UCSD-AML1 (cell line): Measurements from ENCODE around the gene WNK3.

ENCODE experiments used
- DNase-seq: peaks from one replicate; lab custom pipeline; 2025; ENCODE audit not compliant: unreplicated experiment; lab: John Stamatoyannopoulos, UW

Gene WNK3

DNA sequence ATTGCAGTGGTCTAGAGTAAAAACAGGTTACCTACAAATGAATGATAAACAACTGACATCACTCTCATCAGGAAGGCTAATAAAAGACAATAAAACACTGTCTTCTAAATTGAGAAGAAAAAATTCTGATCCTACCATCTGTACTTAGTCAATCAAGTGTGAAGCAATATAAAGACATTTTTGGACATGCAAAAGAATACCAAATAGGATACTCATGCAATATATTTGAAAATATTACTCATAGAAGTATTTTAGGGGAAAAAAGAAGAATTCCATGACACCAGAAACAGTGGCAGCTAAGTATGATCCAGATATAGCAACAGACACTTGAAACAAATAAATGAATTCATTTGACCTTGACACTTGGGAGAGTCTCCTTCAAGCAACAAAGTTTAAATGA is 111.0 kb downstream of the WNK3 start:
- no peak for DNase-seq

DNA sequence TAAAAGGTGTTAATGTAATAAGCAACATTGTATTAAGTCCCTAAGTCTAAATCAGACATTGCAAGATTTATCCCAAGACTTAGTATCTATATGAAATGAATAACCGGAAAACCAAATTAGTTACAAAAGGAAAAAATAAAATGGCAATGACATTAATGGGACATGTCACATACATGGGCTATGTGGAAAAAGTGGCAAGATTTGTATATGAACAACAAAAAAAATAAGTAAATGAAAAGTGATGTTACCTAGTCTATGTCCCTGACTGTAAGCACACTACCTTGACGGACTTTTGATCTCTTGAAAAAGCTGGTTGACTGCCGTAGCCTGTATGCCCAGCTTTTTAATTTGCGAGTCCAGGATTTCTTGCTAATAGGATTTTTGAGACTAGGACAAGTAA is 119.3 kb downstream of the WNK3 start:
- no peak for DNase-seq

DNA sequence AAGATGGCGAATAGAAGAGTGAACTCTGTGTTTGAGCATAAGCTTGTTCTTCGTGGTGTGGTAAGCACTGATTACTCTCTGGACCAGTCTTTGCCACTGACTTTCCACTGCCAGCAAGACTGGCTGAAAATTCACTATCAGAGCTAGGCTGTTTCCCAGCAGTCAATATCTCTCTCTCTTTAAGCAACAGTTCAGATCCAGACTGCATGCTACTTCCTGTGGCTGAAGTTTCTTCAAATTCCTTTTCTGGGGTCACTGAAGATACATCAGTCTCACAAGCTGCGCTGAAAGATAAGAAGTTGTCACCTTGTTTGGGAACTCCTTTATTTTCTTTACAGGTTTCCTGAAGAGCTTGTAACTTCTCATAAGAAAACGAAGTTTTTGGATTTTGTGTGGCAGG is 120.8 kb downstream of the WNK3 start:
- no peak for DNase-seq

DNA sequence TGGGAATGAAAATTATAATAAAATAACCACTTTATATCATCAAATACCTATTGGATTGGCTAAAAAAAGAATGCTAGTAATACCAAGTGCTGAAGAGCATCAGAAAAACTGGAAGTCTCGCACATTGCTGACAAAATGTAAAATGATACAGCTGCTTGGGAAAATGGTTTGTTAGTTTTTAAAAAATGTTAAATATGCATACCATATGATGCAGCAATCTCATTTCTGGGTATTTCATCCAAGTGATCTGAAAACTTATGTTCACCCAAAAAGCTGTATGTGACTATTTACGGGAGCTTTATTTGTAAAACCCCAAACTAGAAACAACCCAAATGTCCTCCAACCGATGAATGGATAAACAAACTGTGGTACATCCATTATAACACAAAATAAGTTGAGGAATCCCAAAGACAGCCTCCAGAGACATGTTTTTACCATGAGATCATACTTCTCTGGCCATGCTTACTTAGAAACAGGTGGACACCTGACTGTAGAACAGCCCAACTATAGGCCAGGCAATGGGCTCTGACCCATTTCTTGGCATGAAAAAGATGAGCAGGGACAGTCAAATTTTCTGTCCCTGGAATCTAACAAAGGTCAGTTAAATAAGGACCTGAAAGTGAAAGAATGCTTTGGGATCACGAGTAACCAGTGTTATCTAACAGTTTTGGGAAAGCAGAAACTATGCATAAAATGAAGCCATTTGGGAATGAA is 127.3 kb downstream of the WNK3 start:
- DNase-seq, result no peak

DNA sequence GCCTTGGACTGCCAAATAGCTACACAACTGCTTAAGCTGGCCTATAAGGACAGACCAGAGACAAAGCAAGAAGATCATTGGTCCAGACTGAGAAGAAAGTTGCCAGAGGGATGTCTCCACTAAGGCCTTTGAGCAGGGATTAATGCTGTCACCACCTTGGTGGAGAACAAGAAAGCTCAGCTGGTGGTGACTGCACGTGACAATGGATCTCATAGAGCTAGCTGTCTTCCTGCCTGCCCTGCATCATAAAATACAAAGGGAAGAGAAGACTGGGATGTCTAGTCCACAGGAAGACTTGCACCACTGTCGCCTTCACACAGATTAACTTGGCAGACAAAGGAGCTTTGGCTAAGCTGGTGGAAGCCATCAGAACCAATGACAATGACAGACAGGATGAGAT is 134.3 kb downstream of the WNK3 start:
- DNase-seq, result no peak

DNA sequence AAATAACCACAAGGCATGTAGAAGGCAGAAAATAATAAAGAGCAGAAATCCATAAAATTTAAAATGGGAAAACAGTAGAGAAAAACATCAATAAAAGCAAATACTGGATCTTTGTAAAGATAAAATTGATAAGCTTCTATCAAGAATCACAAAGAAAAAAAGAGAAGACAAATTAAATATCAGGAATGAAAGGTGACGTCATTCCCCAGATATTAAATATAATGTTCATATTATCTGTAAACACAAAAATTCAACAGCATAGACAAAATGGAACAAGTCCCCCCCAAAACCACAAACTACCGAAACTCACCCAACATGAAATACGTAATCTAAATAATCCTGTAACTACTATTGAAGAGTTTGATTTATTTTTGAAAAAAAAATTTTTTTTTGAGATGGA is 144.2 kb downstream of the WNK3 start:
- DNase-seq, result no peak

DNA sequence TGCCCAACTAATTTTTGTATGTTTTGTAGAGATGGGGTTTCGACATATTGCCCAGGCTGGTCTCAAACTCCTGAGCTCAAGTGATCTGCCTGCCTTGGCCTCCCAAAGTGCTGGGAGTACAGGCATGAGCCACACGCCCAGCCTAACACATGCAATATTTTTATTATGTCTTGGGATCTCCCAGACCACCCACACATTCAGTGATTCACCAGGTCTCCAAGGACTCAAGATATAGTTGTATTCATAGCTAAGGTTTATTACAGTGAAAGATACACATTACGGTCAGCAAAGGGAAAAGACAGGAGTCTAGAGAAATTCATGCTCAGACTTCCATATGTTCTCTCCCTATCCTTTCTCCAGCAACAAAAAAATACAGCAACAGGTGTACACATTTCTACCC is 149.3 kb downstream of the WNK3 start:
- DNase-seq, result no peak

DNA sequence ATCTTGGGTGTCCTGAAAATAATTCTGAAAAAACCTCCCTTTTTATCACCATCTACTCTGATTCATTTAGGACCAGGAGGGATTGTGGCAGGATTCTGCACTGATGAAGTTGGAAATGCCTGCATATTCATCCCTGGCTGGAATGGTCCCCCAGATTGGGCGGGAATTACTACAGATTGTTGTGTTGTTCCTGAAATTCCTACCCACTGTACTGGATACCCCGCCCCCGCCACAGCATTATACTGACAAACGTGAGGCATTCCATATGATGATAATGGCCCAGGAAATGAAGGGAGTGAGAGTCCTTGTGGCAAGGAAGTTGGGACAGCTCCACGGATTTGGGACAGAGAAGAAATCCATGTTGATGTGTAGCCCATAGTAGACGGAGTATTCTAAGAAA is 159.6 kb downstream of the WNK3 start:
- no peak for DNase-seq

DNA sequence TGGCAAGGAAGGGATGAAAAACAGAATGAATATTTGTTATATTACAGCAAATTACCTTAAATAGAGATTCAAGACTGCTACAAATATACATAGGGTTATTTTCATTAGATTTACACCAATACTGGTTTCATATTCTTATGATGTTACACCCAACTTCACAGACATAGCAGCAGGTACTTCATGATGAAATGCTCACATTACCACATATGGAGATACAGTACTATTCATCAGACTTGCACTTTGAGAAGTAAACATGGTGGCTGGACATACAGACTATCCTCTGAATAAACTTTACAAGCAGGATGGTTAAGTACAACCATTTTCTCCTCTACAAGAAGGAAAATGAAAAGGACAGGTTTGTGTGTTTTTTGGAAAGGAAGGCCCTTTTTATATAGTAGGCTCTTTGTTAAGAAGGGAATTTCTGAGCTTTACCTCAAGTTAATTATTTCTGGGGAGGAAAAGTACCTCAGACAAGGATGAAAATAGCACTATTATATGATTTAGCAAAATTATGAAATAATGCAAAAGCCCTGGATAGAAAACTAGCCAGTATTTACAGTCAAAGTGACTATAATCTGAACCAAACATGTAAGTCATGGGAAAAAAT is 162.8 kb downstream of the WNK3 start:
- no peak for DNase-seq

DNA sequence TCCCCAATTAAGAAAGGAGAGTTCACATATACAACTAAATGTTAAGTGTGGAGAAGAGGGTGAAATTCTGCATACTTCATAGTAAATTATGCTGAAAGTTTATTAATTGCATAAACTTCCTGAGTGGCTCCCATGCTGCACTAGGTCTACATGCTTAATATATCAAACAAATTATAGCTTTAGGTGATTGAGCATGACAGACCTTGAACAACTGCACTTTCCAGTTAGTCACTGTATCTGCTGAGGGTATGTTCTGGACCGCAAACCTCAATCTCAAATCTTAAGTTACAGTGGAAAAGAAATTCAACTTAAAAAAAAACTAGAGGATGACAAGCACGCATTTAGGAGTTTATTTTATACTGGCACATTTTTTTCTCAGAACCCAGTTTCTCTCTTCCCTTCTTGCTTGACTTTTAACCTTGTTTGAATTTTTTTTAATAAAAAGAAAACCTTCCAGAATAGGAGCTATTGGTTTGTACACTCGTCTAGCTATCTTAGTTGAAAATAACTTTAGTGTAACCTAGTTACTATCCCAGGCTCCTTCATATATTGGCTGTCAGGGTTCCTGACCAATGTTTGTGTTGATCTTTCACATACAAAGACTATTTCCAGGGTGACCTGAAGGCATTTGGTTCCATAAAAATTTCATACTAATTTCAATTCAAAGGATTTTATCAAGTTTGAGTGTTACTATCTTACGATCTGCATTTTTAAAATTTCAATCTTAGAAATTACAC is 164.6 kb downstream of the WNK3 start:
- no peak for DNase-seq

DNA sequence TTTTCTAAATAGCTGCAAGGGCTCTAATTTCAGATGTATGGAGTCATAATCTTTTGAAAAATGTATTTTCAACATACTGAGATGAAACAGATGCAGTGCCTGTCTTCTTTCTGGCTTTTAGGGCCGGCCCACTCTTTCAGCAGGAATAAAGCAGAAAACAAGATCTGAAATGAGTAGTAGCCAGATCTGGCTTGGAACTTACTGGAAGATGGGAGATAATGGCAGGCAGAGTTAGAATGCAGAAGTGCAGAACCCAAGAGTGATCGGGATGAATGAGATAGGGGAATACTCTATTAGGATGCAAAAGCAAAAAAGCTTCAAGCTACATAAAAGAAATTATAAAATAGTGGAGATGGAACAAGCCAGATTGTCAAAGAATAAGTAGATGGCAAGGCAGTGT is 173.4 kb downstream of the WNK3 start:
- DNase-seq, result no peak

DNA sequence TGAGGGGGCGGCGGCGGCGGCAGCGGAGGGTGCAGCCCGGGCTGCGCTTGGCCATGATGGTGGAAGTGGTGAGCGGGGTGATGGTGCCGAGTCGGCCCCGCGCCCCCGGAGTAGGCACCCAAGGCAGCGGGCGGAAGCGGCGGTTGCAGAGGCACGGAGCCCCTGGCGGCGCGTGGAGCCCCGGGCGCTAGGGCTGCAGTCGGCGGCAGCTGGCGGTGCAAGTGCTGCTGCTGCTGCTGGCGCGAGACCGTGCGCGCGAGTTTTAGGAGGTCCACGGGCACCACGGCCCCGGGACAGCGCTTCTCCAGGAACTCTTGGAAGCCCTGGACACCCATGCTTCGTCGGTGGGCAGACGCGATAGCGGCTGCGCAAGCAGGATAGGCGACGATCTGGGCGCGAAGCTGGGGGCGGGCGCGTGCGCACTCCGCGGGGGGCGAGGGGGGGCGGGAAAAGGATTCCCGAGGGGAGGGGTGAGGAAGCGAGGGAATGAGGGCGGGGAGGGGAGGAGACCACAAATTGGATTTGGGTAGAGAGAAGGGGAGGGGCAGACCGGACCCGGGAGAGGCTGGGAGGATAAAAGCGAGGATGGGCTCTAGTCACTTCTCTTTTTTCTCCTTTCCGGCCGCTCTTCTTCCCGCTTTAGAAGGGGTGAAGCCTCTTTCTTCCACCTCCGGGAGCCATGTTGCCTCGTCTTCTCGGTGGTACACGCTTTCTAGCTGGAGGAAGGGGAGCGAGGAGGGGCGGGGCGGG is 174.8 kb downstream of the WNK3 start, which contains the start of gene FAM120C:
Gene FAM120C, minus strand, starts transcription at position 391 of the 750 bp plus-strand sequence. Its CDS starts 56 bp downstream, at position 335.
- peak; percentile 84 for DNase-seq

DNA sequence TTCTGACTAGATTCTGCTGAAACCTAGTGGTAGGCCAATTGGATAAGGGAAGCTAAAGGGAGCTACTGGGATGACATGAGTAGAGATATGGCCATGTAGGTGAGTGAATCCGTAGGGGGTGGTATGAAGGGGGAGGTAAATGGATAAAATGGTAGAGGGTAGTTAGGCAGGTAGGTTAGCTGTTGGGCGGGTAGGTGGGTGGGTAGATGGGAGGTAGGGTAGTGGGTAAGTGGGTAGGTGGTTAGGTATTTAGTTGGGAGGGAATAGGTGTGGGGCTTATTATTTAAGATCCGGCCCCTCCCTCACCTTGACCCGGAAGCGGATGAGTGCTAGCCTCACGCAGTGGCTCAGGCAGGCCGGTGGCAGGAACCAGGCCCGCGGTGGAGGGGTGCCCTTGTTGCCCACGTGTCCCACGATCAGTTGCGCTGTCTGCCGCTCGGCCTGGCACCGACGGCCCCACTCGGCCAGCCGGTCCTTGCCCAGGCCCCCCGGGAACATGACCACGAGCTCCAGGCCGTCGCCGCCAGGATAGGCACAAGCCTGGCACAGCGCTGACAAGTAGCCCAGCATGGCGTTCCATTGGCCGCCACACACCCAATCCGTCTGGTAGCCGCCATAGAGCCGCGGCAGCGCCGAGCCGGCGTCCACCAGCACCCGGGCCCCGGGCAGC is 175.5 kb downstream of the WNK3 start:
- peak; percentile 57 for DNase-seq

DNA sequence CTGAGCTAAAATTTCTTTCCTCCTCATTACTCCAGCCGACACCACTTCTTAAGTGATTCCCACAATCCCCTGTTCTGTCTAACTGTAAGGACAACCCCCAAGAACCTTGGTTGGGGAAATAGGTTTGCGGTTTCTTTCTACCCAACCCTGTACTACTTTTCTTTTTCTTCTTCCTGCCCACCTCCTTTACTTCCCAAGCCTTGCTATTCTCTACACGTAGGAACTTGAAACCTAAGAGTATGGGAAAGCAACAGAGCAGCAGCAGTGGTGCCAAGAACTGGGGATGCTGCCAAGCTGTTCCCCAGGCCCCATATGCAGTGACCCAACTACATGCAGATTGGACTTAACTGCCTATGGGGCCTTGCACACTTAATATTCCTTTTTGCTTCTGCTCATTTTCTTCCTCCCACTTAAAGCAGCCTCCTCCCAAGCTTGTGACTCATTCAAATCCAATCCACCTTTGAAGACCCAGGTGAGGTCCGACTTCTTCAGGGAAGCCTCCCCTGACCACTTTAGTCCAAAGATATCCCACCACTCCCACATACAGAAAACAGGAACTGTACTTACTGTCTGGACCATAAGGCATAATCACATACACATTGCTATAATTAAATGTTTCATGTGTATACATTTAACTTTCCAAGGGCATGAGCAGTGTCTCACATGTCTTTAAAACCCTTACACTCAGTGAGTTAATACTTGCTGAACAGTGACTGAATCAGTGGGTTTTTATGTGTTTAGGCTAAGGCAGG is 176.5 kb downstream of the WNK3 start:
- no peak for DNase-seq

DNA sequence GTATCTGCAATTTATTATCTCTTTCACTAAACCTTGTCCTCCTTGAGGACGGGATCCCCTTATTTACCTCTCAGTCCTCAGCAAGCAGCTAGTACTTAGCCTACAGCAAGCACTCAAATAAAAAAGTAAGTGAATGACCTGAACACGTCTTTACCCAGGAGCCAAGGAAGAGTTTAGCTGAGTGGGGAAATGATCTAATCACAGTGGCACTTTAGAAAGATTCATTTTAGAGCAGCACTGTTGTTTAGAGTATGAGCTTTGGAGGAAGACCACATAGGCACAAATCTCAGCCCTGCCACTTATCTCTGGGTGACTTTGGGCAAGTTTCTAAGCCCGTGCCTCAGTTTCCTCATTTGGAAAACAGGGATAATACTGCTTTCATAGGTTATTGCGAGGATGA is 177.4 kb downstream of the WNK3 start:
- DNase-seq, result no peak

DNA sequence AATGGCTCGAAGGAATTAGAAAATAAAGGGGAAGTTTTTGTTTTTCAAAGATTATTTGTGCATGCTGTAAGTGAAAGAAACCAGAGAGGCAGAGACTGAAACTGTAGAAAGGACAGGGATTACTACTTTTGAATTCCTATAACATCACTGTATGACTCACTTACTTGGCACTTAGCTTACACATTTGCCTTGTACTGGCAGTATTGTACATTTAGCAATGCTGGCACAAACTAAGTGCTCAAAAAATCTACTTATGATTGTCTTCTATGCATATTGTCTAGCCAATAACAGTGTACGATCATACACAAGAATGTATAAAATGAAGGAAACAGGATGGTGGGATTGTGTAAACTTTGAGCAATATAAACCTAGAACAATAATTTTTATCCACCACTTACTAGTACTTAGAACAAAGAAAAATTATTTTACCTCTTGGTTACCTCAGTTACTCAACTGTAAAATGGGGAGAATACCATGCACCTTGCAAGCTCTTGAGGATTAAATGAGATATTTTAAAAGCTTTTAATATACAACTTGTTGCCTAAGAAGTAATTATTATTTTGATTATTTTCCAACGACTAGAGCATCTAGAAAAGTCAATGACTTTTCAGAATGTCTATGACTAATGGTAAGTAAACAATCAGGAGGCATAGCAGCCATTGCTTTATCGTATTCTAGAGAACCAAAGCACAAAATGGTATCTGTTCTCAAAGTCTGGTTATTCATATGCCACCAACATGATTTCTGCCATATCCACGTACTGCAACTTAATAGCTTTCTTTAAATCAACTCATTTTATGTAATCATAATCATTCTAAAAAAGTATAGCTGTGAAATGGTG is 179.5 kb downstream of the WNK3 start:
- no peak for DNase-seq

DNA sequence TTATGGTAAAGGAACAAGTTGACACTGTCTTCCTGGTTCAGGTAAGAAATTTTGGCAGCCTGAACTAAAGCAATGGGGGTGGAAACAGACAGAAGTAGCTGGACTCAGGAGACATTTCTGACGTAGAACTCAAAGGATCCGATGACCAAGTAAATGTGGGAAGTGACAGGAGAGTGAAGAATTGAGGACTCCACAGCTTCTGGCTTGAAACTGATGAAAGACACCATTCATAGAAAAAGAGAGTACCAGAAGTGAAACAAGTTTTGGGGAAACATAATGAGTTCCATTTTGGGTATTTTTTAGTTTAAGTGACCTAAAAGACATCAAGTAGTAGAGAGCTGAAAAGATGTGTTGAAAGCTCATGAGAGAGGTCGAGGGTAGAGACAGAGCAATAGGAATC is 180.5 kb downstream of the WNK3 start:
- DNase-seq, result no peak

DNA sequence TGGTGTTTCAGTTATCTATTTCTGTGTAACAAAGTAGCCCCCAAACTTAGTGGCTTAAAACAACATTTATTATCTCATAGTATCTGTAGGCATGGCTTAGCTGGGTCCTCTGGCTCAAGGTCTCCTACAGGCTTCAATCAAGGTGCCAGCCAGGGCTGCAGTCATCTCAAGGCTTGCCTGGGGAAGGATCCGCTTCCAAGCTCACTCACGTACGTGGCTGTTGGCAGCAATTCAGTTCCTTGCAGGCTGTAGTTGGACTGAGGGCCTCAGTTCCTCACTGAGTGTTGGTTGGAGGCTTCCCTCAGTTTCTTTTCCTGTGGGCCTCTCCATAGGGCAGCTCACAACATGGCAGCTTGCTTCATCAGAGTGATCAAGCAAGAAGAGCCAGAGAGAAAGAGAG is 184.1 kb downstream of the WNK3 start:
- DNase-seq, result no peak

DNA sequence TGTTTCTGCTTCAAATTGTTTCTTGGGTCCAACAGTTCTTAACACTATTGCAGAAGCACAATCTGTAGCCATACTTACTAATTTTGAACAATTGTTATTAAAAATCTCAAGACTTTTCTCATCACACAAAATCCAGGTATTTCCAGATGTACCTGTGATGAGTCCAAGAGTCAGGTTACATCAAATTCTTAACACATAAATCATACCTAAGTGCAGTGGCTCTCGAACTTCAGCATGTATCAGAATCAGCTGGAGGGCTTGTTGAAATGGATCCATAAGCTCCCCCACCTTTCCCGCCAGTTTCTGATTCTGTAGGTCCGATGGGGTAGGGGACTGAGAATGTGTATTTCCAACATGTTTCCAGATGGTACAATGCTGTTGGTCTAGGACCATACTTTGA is 185.4 kb downstream of the WNK3 start:
- DNase-seq, result no peak
